Suprapubic skin (tissue), 4 donors: Measurements from ENCODE around the gene GFY.

Experiments used
- EP300 ChIP-seq: sonication (generic); formaldehyde crosslinking; IDR thresholded peaks from one replicate; pipeline ENCODE4 v1.6.1; 2017; ENCODE audit warnings: antibody characterized with exemption
- POLR2A ChIP-seq, 2 donors: fragments of 450-650 bp; IDR thresholded peaks; one replicate each; pipeline ENCODE4 v1.6.1; 2017; ENCODE audit warnings: antibody characterized with exemption in 2 of 2, mild to moderate bottlenecking in 2 of 2, moderate library complexity in 2 of 2
- POLR2AphosphoS5 ChIP-seq, 3 donors: sonication (generic); formaldehyde crosslinking; IDR thresholded peaks; one replicate each; pipeline ENCODE4 v1.6.1; 2017; ENCODE audit warnings: antibody characterized with exemption in 3 of 3
- TF ChIP-seq, protein P1 (sequence below), 2 donors: fragments of 200-600 bp in 1 of 2; fragments of 450-650 bp in 1 of 2; sonication (generic) in 1 of 2; IDR thresholded peaks; one replicate each; pipeline ENCODE4 v1.5.1; 2016 to 2019; ENCODE audit warnings: antibody characterized with exemption in 2 of 2, mild to moderate bottlenecking in 1 of 2, moderate library complexity in 1 of 2

GRCh38 chr19:49419173-49419572, 6.0 kb upstream of the GFY start:
- TF ChIP-seq EP300 (no peak), POLR2AphosphoS5 (IDR thresholded peaks at IDR 0.05) (no peak), POLR2A (IDR thresholded peaks at IDR 0.05) (no peak)
- TF ChIP-seq, protein P1, sequence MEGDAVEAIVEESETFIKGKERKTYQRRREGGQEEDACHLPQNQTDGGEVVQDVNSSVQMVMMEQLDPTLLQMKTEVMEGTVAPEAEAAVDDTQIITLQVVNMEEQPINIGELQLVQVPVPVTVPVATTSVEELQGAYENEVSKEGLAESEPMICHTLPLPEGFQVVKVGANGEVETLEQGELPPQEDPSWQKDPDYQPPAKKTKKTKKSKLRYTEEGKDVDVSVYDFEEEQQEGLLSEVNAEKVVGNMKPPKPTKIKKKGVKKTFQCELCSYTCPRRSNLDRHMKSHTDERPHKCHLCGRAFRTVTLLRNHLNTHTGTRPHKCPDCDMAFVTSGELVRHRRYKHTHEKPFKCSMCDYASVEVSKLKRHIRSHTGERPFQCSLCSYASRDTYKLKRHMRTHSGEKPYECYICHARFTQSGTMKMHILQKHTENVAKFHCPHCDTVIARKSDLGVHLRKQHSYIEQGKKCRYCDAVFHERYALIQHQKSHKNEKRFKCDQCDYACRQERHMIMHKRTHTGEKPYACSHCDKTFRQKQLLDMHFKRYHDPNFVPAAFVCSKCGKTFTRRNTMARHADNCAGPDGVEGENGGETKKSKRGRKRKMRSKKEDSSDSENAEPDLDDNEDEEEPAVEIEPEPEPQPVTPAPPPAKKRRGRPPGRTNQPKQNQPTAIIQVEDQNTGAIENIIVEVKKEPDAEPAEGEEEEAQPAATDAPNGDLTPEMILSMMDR (IDR thresholded peaks at IDR 0.05): no peak
